ENCODE data around the gene MKNK2. TPM values are rescaled to one million over a fixed set of nuclear protein-coding genes. Genes with fewer than 3 reads are reported as not detected.
"Not testable (repeated sequence)": the region's sequence is repeated elsewhere in the genome, so short reads cannot be mapped to it uniquely, and the experiment has no call there.

MKNK2 gene
- 100 to 1,000 TPM; 280 to 525 TPM for total RNA-seq

GRCh38 chr19:2050991-2051772 lies at the start of gene MKNK2:
TSS of gene MKNK2 (minus strand) at chr19:2051244. CDS start at chr19:2050851, 393 bp downstream.
- Mint-ChIP-seq H3K27ac (peak within 1 kb of the TSS; percentile 83), H3K36me3 (ENCODE audit: low read depth) (peaks cover 49% of the 10 kb centered on the region), H3K4me1 (no peaks in the 10 kb centered on the region), H3K9me3 (no peaks in the 10 kb centered on the region), H3K4me3 (peak within 1 kb of the TSS; percentile 79), H3K27me3 (no peaks in the 10 kb centered on the region)
- peak; percentile 78 for ATAC-seq (replicated peaks)

- Mint-ChIP-seq H3K4me3 (no peak overlapping the region), H3K27me3 (no peaks in the 10 kb centered on the region), H3K4me1 (peaks cover 7% of the 10 kb centered on the region), H3K36me3 (ENCODE audit: low read depth) (peaks cover 57% of the 10 kb centered on the region), H3K9me3 (no peaks in the 10 kb centered on the region), H3K27ac (no peak overlapping the region)
- ATAC-seq (replicated peaks) = no peak
Observed at GRCh38 chr19:2100719-2101061, 49.6 kb upstream of the MKNK2 start.

GRCh38 chr19:2099937-2100718 lies 49.1 kb upstream of the MKNK2 start:
- no peak overlapping the region for H3K4me3 Mint-ChIP-seq
- H3K27ac Mint-ChIP-seq = no peak overlapping the region
- H3K36me3 Mint-ChIP-seq (ENCODE audit: low read depth) = peaks cover 57% of the 10 kb centered on the region
- H3K4me1 Mint-ChIP-seq = peaks cover 7% of the 10 kb centered on the region
- H3K9me3 Mint-ChIP-seq = no peaks in the 10 kb centered on the region
- no peak for ATAC-seq (replicated peaks)
- H3K27me3 Mint-ChIP-seq = no peaks in the 10 kb centered on the region

- H3K36me3 Mint-ChIP-seq (ENCODE audit: low read depth) = peaks cover 57% of the 10 kb centered on the region
- no peak overlapping the region for H3K27ac Mint-ChIP-seq
- ATAC-seq (replicated peaks) = no peak
- H3K27me3 Mint-ChIP-seq = no peaks in the 10 kb centered on the region
- H3K9me3 Mint-ChIP-seq = peaks cover 3% of the 10 kb centered on the region
- H3K4me3 Mint-ChIP-seq = no peak overlapping the region
- H3K4me1 Mint-ChIP-seq = peaks cover 10% of the 10 kb centered on the region
Observed at GRCh38 chr19:2099054-2099501, 48.0 kb upstream of the MKNK2 start.

GRCh38 chr19:2097886-2098327 lies 46.9 kb upstream of the MKNK2 start:
- peaks cover 62% of the 10 kb centered on the region for H3K36me3 Mint-ChIP-seq (ENCODE audit: low read depth)
- ATAC-seq (replicated peaks) = no peak
- no peaks in the 10 kb centered on the region for H3K27me3 Mint-ChIP-seq
- H3K27ac Mint-ChIP-seq = no peak overlapping the region
- peaks cover 3% of the 10 kb centered on the region for H3K9me3 Mint-ChIP-seq
- peak overlapping the region; percentile 83 for H3K4me3 Mint-ChIP-seq
- H3K4me1 Mint-ChIP-seq = peaks cover 11% of the 10 kb centered on the region

GRCh38 chr19:2097203-2097885 lies 46.3 kb upstream of the MKNK2 start:
- H3K9me3 Mint-ChIP-seq = peaks cover 3% of the 10 kb centered on the region
- peaks cover 67% of the 10 kb centered on the region for H3K36me3 Mint-ChIP-seq (ENCODE audit: low read depth)
- H3K4me3 Mint-ChIP-seq = peak overlapping the region; percentile 83
- peaks cover 11% of the 10 kb centered on the region for H3K4me1 Mint-ChIP-seq
- peak; percentile 30 for ATAC-seq (replicated peaks)
- peak overlapping the region; percentile 80 for H3K27ac Mint-ChIP-seq
- H3K27me3 Mint-ChIP-seq = no peaks in the 10 kb centered on the region

- peak within 1 kb of the TSS; percentile 96 for H3K4me3 Mint-ChIP-seq
- no peaks in the 10 kb centered on the region for H3K27me3 Mint-ChIP-seq
- peak; percentile 82 for ATAC-seq (replicated peaks)
- peak within 1 kb of the TSS; percentile 98 for H3K27ac Mint-ChIP-seq
- H3K4me1 Mint-ChIP-seq = peaks cover 11% of the 10 kb centered on the region
- peaks cover 3% of the 10 kb centered on the region for H3K9me3 Mint-ChIP-seq
- peaks cover 67% of the 10 kb centered on the region for H3K36me3 Mint-ChIP-seq (ENCODE audit: low read depth)
Observed at GRCh38 chr19:2096480-2097202, 45.6 kb upstream of the MKNK2 start, which contains the start of gene IZUMO4. TSS of gene IZUMO4 (plus strand) at chr19:2096915. CDS start at chr19:2096946, 31 bp downstream.

GRCh38 chr19:2096034-2096479 lies 45.0 kb upstream of the MKNK2 start, which contains the start of gene MOB3A:
TSS of gene MOB3A (minus strand) at chr19:2096326. CDS start at chr19:2078560, 17,766 bp downstream.
- H3K4me3 Mint-ChIP-seq = peak within 1 kb of the TSS; percentile 96
- H3K27ac Mint-ChIP-seq = peak within 1 kb of the TSS; percentile 98
- H3K27me3 Mint-ChIP-seq = no peaks in the 10 kb centered on the region
- H3K4me1 Mint-ChIP-seq = peaks cover 11% of the 10 kb centered on the region
- H3K9me3 Mint-ChIP-seq = peaks cover 3% of the 10 kb centered on the region
- peak; percentile 54 for ATAC-seq (replicated peaks)
- peaks cover 63% of the 10 kb centered on the region for H3K36me3 Mint-ChIP-seq (ENCODE audit: low read depth)

GRCh38 chr19:2091926-2092525 lies 41.0 kb upstream of the MKNK2 start:
- Mint-ChIP-seq H3K4me1 (peaks cover 37% of the 10 kb centered on the region), H3K36me3 (ENCODE audit: low read depth) (peaks cover 88% of the 10 kb centered on the region)
- not testable (repeated sequence) for H3K27me3 Mint-ChIP-seq

GRCh38 chr19:2089727-2090053 lies 38.6 kb upstream of the MKNK2 start:
- peaks cover 92% of the 10 kb centered on the region for H3K36me3 Mint-ChIP-seq (ENCODE audit: low read depth)
- H3K4me1 Mint-ChIP-seq = peaks cover 43% of the 10 kb centered on the region
- peak overlapping the region; percentile 100 for H3K27ac Mint-ChIP-seq
- H3K9me3 Mint-ChIP-seq = peaks cover 10% of the 10 kb centered on the region
- no peaks in the 10 kb centered on the region for H3K27me3 Mint-ChIP-seq
- no peak for ATAC-seq (replicated peaks)
- H3K4me3 Mint-ChIP-seq = peak overlapping the region; percentile 97

More at GRCh38 chr19:2091926-2092525, 41.0 kb upstream of the MKNK2 start:
- not testable (repeated sequence) for ATAC-seq (replicated peaks); H3K27ac Mint-ChIP-seq; H3K9me3 Mint-ChIP-seq
- H3K4me3 Mint-ChIP-seq = peak overlapping the region; percentile 96

- no peaks in the 10 kb centered on the region for H3K27me3 Mint-ChIP-seq
- peak overlapping the region; percentile 100 for H3K27ac Mint-ChIP-seq
- H3K36me3 Mint-ChIP-seq (ENCODE audit: low read depth) = peaks cover 92% of the 10 kb centered on the region
- H3K4me1 Mint-ChIP-seq = peaks cover 38% of the 10 kb centered on the region
- peaks cover 7% of the 10 kb centered on the region for H3K9me3 Mint-ChIP-seq
- peak overlapping the region; percentile 97 for H3K4me3 Mint-ChIP-seq
- ATAC-seq (replicated peaks) = no peak
Observed at GRCh38 chr19:2089001-2089711, 38.1 kb upstream of the MKNK2 start.

- Mint-ChIP-seq H3K27me3 (no peaks in the 10 kb centered on the region), H3K9me3 (peaks cover 7% of the 10 kb centered on the region), H3K4me3 (peak overlapping the region; percentile 97), H3K27ac (peak overlapping the region; percentile 100), H3K36me3 (ENCODE audit: low read depth) (peaks cover 92% of the 10 kb centered on the region), H3K4me1 (peaks cover 32% of the 10 kb centered on the region)
- peak; percentile 15 for ATAC-seq (replicated peaks)
Observed at GRCh38 chr19:2087621-2088100, 36.6 kb upstream of the MKNK2 start.

Measured in activated T-helper 17 cell treated with anti-CD3 and anti-CD28 coated beads, Interleukin-2, amount 50 U/mL, for 72 hours (primary cell).